SK-N-SH treated with all-trans-retinoic acid at 6 μM for 48 hours (cell line): ENCODE data around the gene ADAMTS18.

Experiments
- ATAC-seq: fragments of 200-7000 bp; cut with Tn5 transposase; 3 replicates; pipeline ENCODE4 v1.9.1; 2020; ENCODE audit warnings: mild to moderate bottlenecking, moderate library complexity
- ARNTL ChIP-seq: fragments of 450-650 bp; formaldehyde crosslinking; IDR thresholded peaks from 2 replicates; pipeline ENCODE4 v1.5.0; 2020; ENCODE audit warnings: low read depth, mild to moderate bottlenecking, moderate library complexity, borderline replicate concordance
- BACH2 ChIP-seq: fragments of 250-450 bp; sonication (Bioruptor Pico); IDR thresholded peaks from 2 replicates; pipeline ENCODE4 v1.9.0; 2021; ENCODE audit warnings: mild to moderate bottlenecking, borderline replicate concordance
- ESRRG ChIP-seq: fragments of 250-450 bp; sonication (Bioruptor Pico); IDR thresholded peaks from 2 replicates; pipeline ENCODE4 v1.6.1; 2021; ENCODE audit warnings: mild to moderate bottlenecking
- GLIS3 ChIP-seq: fragments of 250-450 bp; sonication (Bioruptor Pico); IDR thresholded peaks from 2 replicates; pipeline ENCODE4 v1.5.0; 2020; ENCODE audit warnings: mild to moderate bottlenecking, moderate library complexity
- ISL1 ChIP-seq: fragments of 250-450 bp; sonication (Bioruptor Pico); IDR thresholded peaks from 2 replicates; pipeline ENCODE4 v2.1.2; 2022; ENCODE audit warnings: mild to moderate bottlenecking, moderate library complexity
- OSR1 ChIP-seq: fragments of 250-450 bp; sonication (Bioruptor Pico); IDR thresholded peaks from 2 replicates; pipeline ENCODE4 v1.8.0; 2022; ENCODE audit warnings: moderate library complexity, mild to moderate bottlenecking, inconsistent platforms
- PPARA ChIP-seq: fragments of 250-450 bp; sonication (Bioruptor Pico); IDR thresholded peaks from 2 replicates; pipeline ENCODE4 v1.5.0; 2020; ENCODE audit warnings: mild to moderate bottlenecking, borderline replicate concordance
- RARB ChIP-seq: fragments of 250-450 bp; sonication (Bioruptor Pico); IDR thresholded peaks from 2 replicates; pipeline ENCODE4 v1.8.0; 2021; ENCODE audit warnings: mild to moderate bottlenecking, moderate library complexity
- SNAI2 ChIP-seq: fragments of 250-450 bp; sonication (Bioruptor Pico); IDR thresholded peaks from 2 replicates; pipeline ENCODE4 v1.5.0; 2020; ENCODE audit warnings: mild to moderate bottlenecking, moderate library complexity
- TCF4 ChIP-seq: fragments of 250-450 bp; sonication (Bioruptor Pico); IDR thresholded peaks from 2 replicates; pipeline ENCODE4 v1.8.0; 2021; ENCODE audit warnings: mild to moderate bottlenecking, moderate library complexity, borderline replicate concordance
- TOX ChIP-seq: fragments of 250-450 bp; sonication (Bioruptor Pico); IDR thresholded peaks from 2 replicates; pipeline ENCODE4 v1.8.0; 2021; ENCODE audit warnings: mild to moderate bottlenecking, moderate library complexity, borderline replicate concordance
- ZC3H10 ChIP-seq: fragments of 250-450 bp; sonication (Bioruptor Pico); IDR thresholded peaks from 2 replicates; pipeline ENCODE4 v1.5.1; 2021; ENCODE audit warnings: mild to moderate bottlenecking, moderate library complexity
- ZFP30 ChIP-seq: fragments of 450-650 bp; formaldehyde crosslinking; IDR thresholded peaks from 2 replicates; pipeline ENCODE4 v1.5.0; 2022; ENCODE audit warnings: mild to moderate bottlenecking, moderate library complexity
- ZNF565 ChIP-seq: fragments of 450-650 bp; formaldehyde crosslinking; conservative IDR thresholded peaks from 2 replicates; pipeline ENCODE4 v1.5.0; 2020; ENCODE audit warnings: low read depth, mild to moderate bottlenecking, moderate library complexity
- ZNF70 ChIP-seq: fragments of 450-650 bp; formaldehyde crosslinking; IDR thresholded peaks from 2 replicates; pipeline ENCODE4 v1.5.0; 2020; ENCODE audit warnings: mild to moderate bottlenecking, moderate library complexity
- ZNF8 ChIP-seq: fragments of 450-650 bp; formaldehyde crosslinking; IDR thresholded peaks from 2 replicates; pipeline ENCODE4 v1.5.0; 2020; ENCODE audit warnings: mild to moderate bottlenecking, moderate library complexity
- TF ChIP-seq, protein P1 (sequence below): fragments of 250-450 bp; sonication (Bioruptor Pico); IDR thresholded peaks from 2 replicates; pipeline ENCODE4 v1.5.1; 2021; ENCODE audit warnings: mild to moderate bottlenecking, moderate library complexity
- TF ChIP-seq, protein P2 (sequence below): fragments of 250-450 bp; sonication (Bioruptor Pico); IDR thresholded peaks from 2 replicates; pipeline ENCODE4 v1.8.0; 2020; ENCODE audit warnings: mild to moderate bottlenecking, moderate library complexity, borderline replicate concordance
- TF ChIP-seq, protein P3 (sequence below): fragments of 250-450 bp; sonication (Bioruptor Pico); IDR thresholded peaks from 2 replicates; pipeline ENCODE4 v1.8.0; 2021; ENCODE audit warnings: low read depth, mild to moderate bottlenecking, moderate library complexity, borderline replicate concordance
- TF ChIP-seq, protein P4 (sequence below): fragments of 250-450 bp; sonication (Bioruptor Pico); IDR thresholded peaks from 2 replicates; pipeline ENCODE4 v1.5.0; 2020; ENCODE audit warnings: mild to moderate bottlenecking, moderate library complexity

Gene ADAMTS18

DNA sequence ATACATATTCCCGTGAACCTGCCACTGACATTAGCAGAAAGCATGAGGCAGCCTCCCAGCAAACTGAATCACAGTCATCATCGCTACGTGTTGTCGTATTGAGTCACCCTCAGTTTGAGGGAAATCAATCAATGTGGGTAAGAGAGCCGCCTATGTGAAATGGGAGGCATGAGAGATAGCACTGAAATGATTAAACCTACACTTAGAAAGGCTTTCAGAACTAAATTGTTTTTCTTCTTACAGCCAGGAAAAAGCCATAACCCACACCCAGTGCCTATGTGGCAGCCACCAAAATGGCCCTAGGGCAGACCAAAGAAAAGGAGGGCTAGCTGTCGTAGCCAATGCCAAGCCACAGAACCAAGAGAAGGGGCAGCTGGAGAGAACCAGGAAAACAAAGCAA is 90.5 kb downstream of the ADAMTS18 start (continued):
- TF ChIP-seq, protein P1, sequence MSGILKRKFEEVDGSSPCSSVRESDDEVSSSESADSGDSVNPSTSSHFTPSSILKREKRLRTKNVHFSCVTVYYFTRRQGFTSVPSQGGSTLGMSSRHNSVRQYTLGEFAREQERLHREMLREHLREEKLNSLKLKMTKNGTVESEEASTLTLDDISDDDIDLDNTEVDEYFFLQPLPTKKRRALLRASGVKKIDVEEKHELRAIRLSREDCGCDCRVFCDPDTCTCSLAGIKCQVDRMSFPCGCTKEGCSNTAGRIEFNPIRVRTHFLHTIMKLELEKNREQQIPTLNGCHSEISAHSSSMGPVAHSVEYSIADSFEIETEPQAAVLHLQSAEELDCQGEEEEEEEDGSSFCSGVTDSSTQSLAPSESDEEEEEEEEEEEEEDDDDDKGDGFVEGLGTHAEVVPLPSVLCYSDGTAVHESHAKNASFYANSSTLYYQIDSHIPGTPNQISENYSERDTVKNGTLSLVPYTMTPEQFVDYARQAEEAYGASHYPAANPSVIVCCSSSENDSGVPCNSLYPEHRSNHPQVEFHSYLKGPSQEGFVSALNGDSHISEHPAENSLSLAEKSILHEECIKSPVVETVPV (CRISPR knock-in tag): no peak
- TF ChIP-seq, protein P2, sequence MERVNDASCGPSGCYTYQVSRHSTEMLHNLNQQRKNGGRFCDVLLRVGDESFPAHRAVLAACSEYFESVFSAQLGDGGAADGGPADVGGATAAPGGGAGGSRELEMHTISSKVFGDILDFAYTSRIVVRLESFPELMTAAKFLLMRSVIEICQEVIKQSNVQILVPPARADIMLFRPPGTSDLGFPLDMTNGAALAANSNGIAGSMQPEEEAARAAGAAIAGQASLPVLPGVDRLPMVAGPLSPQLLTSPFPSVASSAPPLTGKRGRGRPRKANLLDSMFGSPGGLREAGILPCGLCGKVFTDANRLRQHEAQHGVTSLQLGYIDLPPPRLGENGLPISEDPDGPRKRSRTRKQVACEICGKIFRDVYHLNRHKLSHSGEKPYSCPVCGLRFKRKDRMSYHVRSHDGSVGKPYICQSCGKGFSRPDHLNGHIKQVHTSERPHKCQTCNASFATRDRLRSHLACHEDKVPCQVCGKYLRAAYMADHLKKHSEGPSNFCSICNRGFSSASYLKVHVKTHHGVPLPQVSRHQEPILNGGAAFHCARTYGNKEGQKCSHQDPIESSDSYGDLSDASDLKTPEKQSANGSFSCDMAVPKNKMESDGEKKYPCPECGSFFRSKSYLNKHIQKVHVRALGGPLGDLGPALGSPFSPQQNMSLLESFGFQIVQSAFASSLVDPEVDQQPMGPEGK (CRISPR knock-in tag): no peak
- TF ChIP-seq SNAI2 (CRISPR knock-in tag) (no peak), ZNF565 (no peak)

DNA sequence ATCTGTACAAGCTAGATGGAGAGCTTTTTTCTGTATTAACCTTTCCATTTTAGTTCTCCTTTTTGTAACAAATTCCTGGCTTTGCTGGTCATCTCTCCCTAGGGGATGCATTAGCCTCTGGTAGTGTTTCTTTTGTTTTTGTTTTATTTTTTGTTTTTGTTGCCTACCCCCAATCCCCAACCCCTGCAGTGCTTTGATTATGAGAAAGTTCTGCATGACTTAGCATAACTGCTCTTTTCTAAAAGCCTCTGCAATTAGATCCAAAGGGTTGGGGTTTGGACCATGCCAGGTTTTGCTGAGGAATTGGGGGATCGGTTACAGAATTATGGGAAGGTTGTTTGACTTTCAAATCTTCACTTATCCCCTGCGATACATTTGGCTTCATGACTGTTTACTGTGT is 98.2 kb downstream of the ADAMTS18 start:
- ATAC-seq: no peak
- no peak for TF ChIP-seq TOX (CRISPR knock-in tag)
- TF ChIP-seq ZC3H10: no peak
- TF ChIP-seq, protein P3, sequence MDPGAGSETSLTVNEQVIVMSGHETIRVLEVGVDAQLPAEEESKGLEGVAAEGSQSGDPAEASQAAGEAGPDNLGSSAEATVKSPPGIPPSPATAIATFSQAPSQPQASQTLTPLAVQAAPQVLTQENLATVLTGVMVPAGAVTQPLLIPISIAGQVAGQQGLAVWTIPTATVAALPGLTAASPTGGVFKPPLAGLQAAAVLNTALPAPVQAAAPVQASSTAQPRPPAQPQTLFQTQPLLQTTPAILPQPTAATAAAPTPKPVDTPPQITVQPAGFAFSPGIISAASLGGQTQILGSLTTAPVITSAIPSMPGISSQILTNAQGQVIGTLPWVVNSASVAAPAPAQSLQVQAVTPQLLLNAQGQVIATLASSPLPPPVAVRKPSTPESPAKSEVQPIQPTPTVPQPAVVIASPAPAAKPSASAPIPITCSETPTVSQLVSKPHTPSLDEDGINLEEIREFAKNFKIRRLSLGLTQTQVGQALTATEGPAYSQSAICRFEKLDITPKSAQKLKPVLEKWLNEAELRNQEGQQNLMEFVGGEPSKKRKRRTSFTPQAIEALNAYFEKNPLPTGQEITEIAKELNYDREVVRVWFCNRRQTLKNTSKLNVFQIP (CRISPR knock-in tag): no peak
- TF ChIP-seq ISL1 (CRISPR knock-in tag): no peak
- no peak for TF ChIP-seq SNAI2 (CRISPR knock-in tag)
- TF ChIP-seq PPARA (CRISPR knock-in tag): no peak
- no peak for TF ChIP-seq ZNF8 (CRISPR knock-in tag)
- no peak for TF ChIP-seq ESRRG (CRISPR knock-in tag)
- TF ChIP-seq RARB (CRISPR knock-in tag): no peak
- no peak for TF ChIP-seq ZNF70 (CRISPR knock-in tag)
- TF ChIP-seq ZNF565: no peak
- TF ChIP-seq ARNTL: no peak
- TF ChIP-seq GLIS3: no peak
- TF ChIP-seq, protein P1 (CRISPR knock-in tag): no peak
- no peak for TF ChIP-seq TCF4 (CRISPR knock-in tag)
- no peak for TF ChIP-seq OSR1
- no peak for TF ChIP-seq BACH2 (CRISPR knock-in tag)
- TF ChIP-seq, protein P2 (CRISPR knock-in tag): no peak
- no peak for TF ChIP-seq ZFP30 (CRISPR knock-in tag)
- TF ChIP-seq, protein P4, sequence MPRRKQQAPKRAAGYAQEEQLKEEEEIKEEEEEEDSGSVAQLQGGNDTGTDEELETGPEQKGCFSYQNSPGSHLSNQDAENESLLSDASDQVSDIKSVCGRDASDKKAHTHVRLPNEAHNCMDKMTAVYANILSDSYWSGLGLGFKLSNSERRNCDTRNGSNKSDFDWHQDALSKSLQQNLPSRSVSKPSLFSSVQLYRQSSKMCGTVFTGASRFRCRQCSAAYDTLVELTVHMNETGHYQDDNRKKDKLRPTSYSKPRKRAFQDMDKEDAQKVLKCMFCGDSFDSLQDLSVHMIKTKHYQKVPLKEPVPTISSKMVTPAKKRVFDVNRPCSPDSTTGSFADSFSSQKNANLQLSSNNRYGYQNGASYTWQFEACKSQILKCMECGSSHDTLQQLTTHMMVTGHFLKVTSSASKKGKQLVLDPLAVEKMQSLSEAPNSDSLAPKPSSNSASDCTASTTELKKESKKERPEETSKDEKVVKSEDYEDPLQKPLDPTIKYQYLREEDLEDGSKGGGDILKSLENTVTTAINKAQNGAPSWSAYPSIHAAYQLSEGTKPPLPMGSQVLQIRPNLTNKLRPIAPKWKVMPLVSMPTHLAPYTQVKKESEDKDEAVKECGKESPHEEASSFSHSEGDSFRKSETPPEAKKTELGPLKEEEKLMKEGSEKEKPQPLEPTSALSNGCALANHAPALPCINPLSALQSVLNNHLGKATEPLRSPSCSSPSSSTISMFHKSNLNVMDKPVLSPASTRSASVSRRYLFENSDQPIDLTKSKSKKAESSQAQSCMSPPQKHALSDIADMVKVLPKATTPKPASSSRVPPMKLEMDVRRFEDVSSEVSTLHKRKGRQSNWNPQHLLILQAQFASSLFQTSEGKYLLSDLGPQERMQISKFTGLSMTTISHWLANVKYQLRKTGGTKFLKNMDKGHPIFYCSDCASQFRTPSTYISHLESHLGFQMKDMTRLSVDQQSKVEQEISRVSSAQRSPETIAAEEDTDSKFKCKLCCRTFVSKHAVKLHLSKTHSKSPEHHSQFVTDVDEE (CRISPR knock-in tag): no peak
